CD4-positive, alpha-beta T cell treated with Interleukin-6 for 4 hours (primary cell): ENCODE measurements around the gene PURB.
"Not testable (repeated sequence)": the region's sequence is repeated elsewhere in the genome, so short reads cannot be mapped to it uniquely, and the experiment has no call there.

ENCODE experiments used
- DNase-seq: peaks from one replicate; pipeline ENCODE4 v3.0.0-alpha.2; 2020; ENCODE audit warnings: mixed read lengths

PURB gene

GRCh38 chr7:44891372-44891771 lies 6.0 kb upstream of the PURB start:
- peak; percentile 41 for DNase-seq

- DNase-seq = no peak
Measured at GRCh38 chr7:44889086-44889781, 3.9 kb upstream of the PURB start.

- no peak for DNase-seq
Measured at GRCh38 chr7:44887293-44887692, 2.0 kb upstream of the PURB start.

- peak; percentile 55 for DNase-seq
Measured at GRCh38 chr7:44884621-44885393, 523 bp downstream of the PURB start.

- DNase-seq = no peak
Measured at GRCh38 chr7:44883961-44884620, 1.2 kb downstream of the PURB start.

GRCh38 chr7:44882899-44883298 lies 2.4 kb downstream of the PURB start:
- no peak for DNase-seq

GRCh38 chr7:44881610-44882009 lies 3.7 kb downstream of the PURB start:
- no peak for DNase-seq

GRCh38 chr7:44881066-44881600 lies 4.2 kb downstream of the PURB start:
- DNase-seq = no peak

GRCh38 chr7:44880317-44881018 lies 4.9 kb downstream of the PURB start:
- DNase-seq = no peak

GRCh38 chr7:44876393-44876792 lies 8.9 kb downstream of the PURB start:
- no peak for DNase-seq

- no peak for DNase-seq
Measured at GRCh38 chr7:44875241-44875640, 10.1 kb downstream of the PURB start.

GRCh38 chr7:44872787-44873186 lies 12.5 kb downstream of the PURB start:
- DNase-seq = no peak

- DNase-seq = not testable (repeated sequence)
Measured at GRCh38 chr7:44871918-44872317, 13.4 kb downstream of the PURB start.

- DNase-seq = not testable (repeated sequence)
Measured at GRCh38 chr7:44870780-44871179, 14.6 kb downstream of the PURB start.

GRCh38 chr7:44870336-44870735 lies 15.0 kb downstream of the PURB start:
- DNase-seq = not testable (repeated sequence)

- peak; percentile 24 for DNase-seq
Measured at GRCh38 chr7:44867073-44867995, 18.0 kb downstream of the PURB start.

GRCh38 chr7:44861949-44862348 lies 23.4 kb downstream of the PURB start:
- not testable (repeated sequence) for DNase-seq

GRCh38 chr7:44858161-44858560 lies 27.2 kb downstream of the PURB start:
- DNase-seq = no peak

- DNase-seq = no peak
Measured at GRCh38 chr7:44854644-44855364, 30.5 kb downstream of the PURB start.

- no peak for DNase-seq
Measured at GRCh38 chr7:44853391-44853790, 31.9 kb downstream of the PURB start.

GRCh38 chr7:44852590-44852989 lies 32.7 kb downstream of the PURB start:
- DNase-seq = no peak
